HG02973 (cell line): ENCODE measurements around the gene ZNF878.
A peak's percentile ranks its signal among the peaks of the same experiment; 100 is the strongest.
"Not testable (repeated sequence)": the region's sequence is repeated elsewhere in the genome, so short reads cannot be mapped to it uniquely, and the experiment has no call there.

Experiments used
- ATAC-seq: cut with Tn5 transposase; IDR thresholded peaks from one replicate; pipeline ENCODE4 v1.9.1; 2021; ENCODE audit warnings: moderate library complexity; ENCODE audit not compliant: unreplicated experiment

The ZNF878 gene

DNA sequence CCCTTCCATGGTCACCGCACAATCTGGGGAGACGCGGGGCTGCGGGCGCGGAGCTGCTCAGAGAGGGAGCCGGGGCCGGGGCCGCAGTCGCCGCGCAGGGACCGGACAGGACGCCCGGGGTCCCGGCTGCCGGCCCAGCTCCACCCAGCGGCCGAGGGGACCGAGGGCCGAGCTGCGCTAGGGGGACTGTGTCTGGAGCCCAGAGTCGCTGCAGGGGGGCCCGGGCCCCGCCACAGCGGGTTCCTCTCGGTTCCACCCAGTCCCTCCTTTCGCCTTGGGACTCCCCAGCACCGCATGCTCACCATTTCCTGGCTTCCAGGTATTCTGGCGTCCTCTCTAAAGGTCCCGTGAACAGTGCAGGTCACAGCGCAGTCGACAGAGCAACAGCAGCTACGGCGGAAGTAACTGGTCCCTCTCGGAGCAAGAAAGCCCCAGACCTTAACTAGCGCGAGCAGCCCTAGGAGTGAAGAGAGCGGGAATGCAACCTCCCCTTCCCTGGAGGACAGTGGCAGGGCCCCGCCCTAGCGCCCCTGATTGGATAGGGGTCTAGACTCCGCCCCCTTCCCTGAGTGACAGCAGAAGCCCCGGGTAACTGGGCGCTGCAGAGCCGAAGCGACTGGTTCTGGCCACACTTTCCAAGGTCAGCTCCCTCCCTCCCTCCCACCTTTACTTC is at the start of gene ZNF878:
Gene ZNF878, minus strand, starts transcription at position 465 of the 673 bp plus-strand sequence. Its CDS starts 160 bp downstream, at position 305.
- ATAC-seq, result peak; percentile 85

DNA sequence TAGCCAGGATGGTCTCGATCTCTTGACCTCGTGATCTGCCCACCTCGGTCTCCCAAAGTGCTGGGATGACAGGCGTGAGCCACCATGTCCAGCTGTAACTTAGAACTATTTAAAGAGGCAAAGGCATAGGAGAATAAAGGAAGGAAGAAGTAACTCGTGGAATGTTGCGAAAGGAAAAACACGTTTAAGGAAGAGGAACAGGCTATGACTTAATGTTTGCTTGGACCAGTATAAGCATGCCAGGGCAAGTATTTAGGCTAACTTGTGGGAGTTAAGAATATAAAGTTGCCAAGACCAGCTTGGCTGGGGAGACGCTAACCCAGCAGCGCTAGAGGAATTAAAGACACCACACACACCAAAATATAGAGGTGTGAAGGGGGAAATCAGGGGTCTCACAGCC is 45.3 kb upstream of the ZNF878 start:
- ATAC-seq, result no peak

DNA sequence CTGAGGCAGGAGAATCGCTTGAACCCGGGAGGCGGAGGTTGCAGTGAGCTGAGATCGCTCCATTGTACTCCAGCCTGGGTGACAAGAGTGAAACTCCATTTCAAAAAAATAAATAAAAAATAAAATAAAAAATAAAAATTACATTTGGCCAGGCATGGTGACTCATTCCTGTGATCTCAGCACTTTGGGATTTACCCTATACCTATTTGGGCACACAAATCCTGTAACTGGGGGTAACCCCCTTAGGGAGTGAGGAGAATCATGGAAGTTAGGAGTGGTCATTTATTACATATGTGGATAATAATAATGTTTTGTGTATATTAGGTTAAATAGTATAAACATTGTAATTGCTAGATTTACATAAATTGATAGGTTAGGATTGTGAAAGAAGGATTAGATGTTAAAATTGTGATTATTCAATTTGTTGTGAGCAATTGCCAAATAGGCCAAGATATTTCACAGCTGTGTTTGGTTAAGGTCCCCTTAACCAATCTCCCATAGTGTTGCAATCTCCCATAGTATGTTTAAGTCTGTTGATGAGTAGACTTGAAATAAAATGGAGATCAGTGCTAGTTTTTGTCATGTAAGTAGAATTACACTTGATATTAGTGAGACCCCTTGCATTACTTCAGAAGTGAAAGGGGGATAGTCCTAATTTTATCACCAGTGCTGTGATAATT is 42.5 kb upstream of the ZNF878 start:
- ATAC-seq, result no peak

DNA sequence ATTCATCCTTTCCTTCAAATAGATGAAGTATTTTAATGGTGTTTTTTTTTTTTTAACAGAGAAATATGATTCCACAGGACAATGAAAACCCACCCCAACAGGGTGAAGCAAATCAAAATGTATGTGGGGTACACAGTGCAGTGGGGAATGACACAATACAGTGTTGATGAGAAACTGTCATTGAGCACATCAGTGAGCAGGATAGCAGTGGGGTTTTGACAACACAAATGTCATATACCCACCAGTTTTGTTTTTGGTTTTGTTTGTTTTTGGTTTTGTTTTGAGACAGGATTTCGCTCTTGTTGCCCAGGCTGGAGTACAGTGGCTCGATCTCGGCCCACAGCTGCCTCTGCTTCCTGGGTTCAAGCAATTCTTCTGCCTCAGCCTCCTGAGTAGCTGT is 41.0 kb upstream of the ZNF878 start:
- no peak for ATAC-seq

DNA sequence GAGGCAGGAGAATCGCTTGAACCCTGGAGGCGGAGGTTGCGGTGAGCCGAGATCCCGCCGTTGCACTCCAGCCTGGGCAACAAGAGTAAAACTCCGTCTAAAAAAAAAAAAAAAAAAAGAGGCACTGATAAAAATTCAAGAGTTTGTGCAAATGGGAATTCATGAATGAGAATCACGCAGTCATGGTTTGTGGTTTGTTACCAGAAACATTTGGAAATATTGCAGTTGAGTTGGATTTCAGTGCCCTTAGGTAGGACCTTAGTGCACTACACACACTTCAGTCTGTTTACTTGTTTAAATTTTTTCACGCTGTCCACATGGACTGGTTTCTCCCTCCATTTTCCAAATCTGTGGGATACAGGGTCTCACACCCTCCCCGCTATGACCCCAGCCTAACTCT is 40.2 kb upstream of the ZNF878 start:
- ATAC-seq, result no peak

DNA sequence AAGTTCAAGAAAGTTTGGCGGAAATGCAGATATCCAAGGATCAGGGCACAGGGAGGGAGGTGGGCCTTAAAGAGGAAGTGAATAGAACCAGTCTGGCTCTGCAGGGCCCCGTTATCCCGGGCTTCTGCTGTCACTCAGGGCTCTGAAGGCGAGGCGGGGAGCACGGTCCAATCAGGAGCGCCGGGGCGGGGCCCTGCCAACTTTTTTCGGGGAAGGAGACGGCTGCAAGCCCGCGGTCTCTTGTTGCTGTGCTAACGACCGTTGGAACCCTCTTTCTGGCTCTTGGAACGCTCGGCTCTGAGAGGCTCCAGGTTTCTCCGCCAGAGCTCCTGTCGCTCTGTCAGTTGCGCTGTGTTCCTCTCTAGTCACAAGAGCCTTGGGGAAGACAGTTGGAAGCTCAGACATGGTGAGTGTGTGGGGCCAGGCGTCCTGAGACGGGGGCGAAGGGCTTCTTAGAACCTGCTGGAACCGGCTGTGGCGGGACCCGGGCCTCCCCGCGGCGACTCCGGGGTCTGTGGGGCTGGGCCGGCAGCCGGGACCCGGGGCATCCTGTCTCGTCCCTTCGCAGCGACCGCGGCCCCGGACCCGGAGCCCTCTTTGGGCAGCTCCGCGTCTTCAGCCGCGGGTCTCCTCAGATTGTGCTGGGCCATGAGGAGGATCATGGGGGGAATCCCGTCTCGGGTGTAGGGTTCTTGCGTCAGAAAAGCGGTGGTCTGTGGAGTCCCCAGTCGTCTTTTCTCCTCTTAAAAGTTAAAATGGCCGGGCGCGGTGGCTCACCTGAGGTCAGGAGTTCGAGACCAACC is 39.5 kb upstream of the ZNF878 start:
- no peak for ATAC-seq

DNA sequence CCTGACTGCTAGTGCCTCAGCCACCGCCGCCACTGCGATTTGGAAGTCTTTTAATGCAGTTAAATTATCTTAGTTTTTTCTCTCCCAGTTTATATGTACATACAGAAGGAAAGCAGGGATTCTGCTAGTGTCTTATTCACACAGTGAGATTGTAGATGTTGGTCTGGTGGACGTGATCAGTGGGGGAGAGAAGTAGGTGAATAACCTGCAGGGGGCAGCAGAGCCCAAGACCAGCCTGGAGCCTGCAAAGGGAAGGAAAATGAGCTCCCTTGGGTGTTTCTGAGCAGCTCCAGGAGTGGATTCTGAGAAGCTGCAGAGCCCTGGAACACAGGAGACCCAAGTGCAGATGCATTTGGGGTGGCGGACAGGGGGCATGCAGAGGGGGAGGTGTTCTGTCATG is 38.0 kb upstream of the ZNF878 start:
- ATAC-seq, result no peak

DNA sequence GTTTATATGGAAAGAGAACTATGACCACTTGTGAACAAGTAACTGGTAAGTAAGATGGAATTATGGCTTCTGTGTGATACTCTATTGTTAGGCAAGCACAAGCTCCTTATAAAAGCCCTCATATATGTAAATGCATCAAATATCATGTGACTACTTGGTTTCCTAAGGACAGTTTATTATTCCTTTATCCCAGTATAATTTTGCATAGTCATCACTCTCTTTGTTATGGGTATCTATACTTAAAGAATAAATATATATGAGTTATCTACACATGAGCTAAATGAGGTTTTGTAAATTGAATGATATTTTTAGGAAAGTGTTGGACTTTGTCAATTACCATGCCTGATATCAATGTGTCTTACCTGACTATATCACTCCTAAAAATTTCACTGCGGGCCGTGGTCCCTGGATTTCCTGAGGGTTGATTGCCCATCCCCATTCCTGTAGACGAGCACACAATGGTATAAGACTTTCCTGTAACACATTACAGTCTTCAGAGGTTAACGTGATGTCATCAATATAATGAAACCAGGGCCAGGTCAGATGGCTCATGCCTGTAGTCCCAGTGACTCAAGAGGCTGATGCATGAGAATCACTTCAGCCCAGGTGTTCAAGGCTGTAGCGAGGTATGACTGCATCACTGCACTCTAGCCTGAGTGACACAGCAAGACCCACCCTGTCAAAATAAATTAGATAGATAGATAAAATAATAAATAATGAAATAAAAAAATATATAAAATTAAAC is 32.5 kb upstream of the ZNF878 start:
- no peak for ATAC-seq

DNA sequence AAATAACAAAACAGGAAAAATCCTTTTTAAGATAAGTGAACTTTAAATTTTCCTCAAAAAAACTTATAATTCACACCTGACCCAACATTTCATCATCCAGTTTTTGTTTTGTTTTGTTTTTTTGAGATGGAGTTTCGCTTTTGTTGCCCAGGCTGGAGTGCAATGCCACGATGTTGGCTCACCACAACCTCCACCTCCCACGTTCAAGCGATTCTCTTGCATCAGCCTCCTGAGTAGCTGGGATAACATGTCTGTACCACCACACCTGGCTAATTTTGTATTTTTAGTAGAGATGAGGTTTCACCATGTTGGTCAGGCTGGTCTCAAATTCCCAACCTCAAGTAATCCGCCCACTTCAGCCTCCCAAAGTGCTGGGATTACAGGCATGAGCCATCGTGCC is 30.6 kb upstream of the ZNF878 start:
- not testable (repeated sequence) for ATAC-seq

DNA sequence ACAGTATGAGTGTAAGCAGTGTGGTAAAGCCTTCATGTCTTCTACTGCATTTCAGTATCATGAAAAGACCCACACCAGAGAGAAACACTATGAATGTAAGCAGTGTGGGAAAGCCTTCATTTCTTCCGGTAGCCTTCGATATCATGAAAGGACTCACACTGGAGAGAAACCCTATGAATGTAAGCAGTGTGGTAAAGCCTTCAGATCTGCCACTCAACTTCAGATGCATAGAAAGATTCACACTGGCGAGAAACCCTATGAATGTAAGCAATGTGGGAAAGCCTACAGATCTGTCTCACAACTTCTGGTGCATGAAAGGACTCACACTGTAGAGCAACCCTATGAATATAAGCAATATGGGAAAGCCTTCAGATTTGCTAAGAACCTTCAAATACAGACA is 24.6 kb upstream of the ZNF878 start:
- no peak for ATAC-seq

DNA sequence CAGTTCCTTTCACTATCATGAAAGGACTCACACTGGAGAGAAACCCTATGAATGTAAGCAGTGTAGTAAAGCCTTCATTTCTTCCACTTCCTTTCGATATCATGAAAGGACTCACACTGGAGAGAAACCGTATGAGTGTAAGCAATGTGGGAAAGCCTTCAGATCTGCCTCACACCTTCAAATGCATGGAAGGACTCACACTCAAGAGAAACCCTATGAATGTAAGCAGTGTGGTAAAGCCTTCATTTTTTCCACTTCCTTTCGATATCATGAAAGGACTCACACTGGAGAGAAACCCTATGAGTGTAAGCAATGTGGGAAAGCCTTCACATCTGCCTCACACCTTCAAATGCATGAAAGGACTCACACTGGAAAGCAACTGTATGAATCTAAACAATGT is 23.6 kb upstream of the ZNF878 start:
- not testable (repeated sequence) for ATAC-seq

DNA sequence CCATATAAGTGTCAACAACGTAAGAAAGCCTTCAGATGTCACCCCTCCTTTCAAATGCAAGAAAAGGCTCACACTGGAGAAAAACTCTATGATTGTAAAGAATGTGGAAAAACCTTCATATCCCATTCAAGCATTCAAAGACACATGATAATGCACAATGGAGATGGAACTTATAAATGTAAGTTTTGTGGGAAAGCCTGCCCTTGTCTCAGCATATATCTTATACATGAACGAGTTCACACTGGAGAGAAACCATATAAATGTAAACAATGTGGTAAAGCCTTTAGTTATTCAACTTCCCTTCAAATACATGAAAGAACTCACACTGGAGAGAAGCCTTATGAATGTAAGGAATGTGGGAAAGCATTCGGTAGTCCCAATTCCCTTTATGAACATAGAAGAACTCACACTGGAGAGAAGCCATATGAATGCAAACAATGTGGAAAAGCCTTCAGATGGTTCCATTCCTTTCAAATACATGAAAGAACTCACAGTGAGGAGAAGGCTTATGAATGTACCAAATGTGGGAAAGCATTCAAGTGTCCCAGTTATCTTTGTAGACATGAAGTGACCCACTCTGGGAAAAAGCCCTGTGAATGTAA is 22.9 kb upstream of the ZNF878 start:
- no peak for ATAC-seq

DNA sequence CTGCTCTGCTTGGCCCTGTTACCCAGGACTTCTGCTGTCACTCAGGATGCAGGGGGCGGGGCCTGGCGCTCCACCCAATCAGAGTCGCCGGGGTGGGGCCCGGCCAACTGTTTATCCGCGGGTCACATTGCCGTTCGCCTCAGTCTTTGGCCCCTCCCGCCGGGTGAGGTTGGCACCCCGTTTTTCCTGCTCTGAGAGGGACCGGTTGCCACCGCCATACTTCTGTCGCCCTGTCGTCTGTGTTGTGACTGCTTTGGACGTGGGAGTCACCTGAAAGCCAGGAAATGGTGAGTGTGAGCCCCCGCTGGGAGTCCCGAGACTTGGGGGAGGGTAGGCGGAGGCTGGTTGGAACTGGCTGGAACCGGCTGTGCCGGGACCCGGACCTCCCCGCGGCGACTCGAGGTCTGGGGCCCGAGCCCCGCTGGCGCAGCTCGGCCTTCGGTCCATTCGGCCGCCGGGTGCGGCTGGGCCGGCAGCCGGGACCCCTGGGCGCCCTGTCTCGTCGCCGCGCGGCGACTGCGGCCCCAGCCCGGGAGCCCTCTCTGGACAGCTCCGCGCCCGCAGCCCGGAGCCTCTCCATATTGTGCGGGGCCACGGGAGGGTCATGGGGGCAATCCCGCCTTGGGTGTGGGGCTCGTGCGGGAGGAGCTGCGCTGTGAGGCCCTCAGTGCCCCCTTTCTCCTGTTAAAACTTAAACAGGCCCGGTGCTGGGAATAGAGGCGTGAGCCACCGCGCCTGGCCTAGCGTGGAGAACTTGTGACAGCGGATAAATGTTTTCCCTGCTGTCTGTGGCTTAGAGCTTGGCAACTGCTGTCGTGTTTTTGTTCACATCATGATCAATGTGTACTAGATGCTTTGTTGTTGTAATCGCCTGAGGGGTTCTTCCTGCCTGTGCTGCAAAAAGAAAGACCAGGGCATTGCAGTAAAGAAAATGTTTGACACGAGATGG is 12.1 kb upstream of the ZNF878 start, which contains the start of gene ZNF844:
Gene ZNF844, plus strand, starts transcription at position 142 of the 949 bp plus-strand sequence. Its CDS starts 143 bp downstream, at position 285.
- no peak for ATAC-seq

DNA sequence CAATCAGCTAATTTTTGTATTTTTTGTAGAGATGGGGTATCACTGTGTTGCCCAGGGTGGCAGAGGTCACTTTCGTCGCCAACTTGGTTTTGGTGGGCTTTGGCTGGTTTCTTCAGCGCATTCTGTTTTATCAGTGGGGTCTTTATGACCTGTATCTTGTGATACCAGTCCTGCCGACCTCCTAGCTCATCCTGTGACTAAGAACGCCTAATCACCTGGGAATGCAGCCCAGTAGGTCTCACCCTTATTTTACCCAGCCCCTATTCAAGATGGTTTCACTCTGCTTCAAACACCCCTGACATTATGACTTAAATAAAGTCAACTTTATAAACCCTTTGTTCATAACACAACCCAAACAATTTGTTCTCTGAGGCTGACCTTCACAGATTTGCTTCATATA is 3.0 kb upstream of the ZNF878 start:
- no peak for ATAC-seq

DNA sequence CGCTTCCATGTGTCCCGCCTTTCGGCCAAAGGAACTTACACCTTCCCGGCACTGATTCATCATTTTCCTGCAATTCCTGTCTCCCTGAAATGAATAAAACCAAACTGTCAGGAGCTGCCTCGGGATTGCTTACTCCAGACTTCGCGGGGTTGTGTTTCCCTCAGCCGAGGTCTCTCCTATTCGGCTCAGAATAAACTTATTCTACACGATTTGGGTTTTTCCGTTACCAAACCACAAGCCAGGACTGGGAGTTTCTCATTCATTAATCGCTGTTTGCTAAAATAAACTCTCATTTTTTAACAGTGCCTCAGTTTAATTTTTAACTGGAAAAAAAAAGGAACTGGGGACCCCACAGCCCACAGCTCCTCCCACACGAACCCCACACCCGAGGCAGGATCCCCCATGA is 667 bp downstream of the ZNF878 start:
- ATAC-seq, result no peak

DNA sequence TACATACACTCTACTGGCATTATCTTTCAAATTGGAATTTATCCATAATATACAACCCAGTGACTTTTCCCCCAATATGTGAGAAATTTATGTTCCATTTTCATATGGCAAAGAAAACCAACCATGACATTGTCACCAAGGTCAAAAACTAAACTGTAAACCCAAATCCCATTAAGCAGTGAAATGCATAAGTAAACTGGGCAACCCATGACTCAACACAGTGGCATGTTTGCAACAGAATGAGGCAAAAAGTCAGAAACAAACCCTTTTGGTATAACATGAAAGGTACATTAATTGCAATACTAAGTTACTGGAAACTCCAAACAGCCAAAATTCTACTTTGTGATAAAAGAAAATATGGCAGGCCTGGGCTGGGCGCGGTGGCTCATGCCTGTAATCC is 4.9 kb downstream of the ZNF878 start:
- ATAC-seq, result no peak

DNA sequence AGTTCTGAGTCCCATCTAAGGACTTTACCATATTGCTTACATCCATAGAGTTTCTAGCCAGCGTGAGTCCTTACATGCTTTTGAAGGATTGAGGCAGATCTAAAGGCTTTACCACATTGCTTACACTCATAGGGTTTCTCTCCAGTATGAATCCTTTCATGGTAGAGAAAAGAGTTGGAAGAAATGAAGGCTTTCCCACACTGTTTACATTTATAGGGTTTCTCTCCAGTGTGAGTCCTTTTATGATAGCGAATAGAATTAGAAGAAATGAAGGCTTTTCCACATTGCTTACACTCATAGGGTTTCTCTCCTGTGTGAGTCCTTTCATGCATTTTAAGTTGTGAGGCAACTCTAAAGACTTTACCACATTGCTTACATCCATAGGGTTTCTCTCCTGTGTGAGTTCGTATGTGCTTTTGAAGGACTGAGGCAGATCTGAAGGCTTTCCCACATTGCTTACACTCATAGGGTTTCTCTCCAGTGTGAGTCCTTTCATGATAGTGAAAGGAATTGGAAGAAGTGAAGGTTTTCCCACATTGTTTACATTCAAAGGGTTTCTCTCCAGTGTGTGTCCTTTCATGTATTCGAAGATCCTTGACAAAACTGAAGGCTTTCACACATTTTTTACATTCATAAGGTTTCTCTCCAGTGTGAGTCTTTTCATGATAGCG is 8.9 kb downstream of the ZNF878 start:
- ATAC-seq, result no peak

DNA sequence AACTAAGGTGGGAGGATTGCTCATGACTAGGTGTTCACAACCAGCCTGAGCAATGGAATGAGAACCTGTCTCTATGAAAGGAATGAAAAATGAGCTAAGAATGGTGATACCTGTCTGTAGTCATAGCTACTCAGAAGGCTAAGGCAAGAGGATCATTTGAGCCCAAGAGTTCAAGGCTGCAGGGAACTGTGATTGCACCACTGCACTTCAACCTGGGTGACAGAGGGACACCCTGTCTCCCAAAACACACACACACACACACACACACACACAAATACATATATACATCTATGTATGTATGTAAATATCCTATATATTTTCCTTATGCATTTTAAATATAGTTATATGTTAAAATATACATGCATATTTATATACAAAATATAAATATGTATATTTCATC is 9.9 kb downstream of the ZNF878 start:
- ATAC-seq, result no peak
